K562 (cell line): ENCODE data around the gene SH3BP2. TPM values are rescaled to one million over a fixed set of nuclear protein-coding genes. Genes with fewer than 3 reads are reported as not detected.

Experiments used
- CXXC5 ChIP-seq: fragments of 250-450 bp; sonication (Bioruptor Pico); IDR thresholded peaks from 2 replicates; pipeline ENCODE4 v1.8.0; 2022; ENCODE audit warnings: inconsistent platforms, mild to moderate bottlenecking, moderate library complexity
- GTF2F1 ChIP-seq: IDR thresholded peaks from 2 replicates; pipeline ENCODE4 v1.6.1; 2011; ENCODE audit warnings: low read depth, low read length, improper control_type of control experiment
- HSF4 ChIP-seq: fragments of 250-450 bp; sonication (Bioruptor Pico); IDR thresholded peaks from 2 replicates; pipeline ENCODE4 v2.1.2; 2022; ENCODE audit warnings: mild to moderate bottlenecking, moderate library complexity, borderline replicate concordance
- IRF1 ChIP-seq: sonication (generic); formaldehyde crosslinking; IDR thresholded peaks from 2 replicates; pipeline ENCODE4 v1.8.0; 2022; ENCODE audit warnings: missing genetic modification reagents, mild to moderate bottlenecking, borderline replicate concordance
- KAT7 ChIP-seq: sonication (generic); formaldehyde crosslinking; IDR thresholded peaks from 2 replicates; pipeline ENCODE4 v1.8.0; 2022; ENCODE audit warnings: missing genetic modification reagents, mild to moderate bottlenecking, borderline replicate concordance
- KHSRP ChIP-seq: fragments of 450-650 bp; IDR thresholded peaks from 2 replicates; pipeline ENCODE4 v1.6.1; 2017
- LARP7 ChIP-seq: fragments of 450-650 bp; IDR thresholded peaks from 2 replicates; pipeline ENCODE4 v1.6.1; 2016
- MCM5 ChIP-seq: fragments of 450-650 bp; IDR thresholded peaks from 2 replicates; pipeline ENCODE4 v1.6.1; 2016; ENCODE audit warnings: low read depth
- NELFE ChIP-seq: IDR thresholded peaks from 2 replicates; pipeline ENCODE4 v1.6.1; 2011; ENCODE audit warnings: mild to moderate bottlenecking; ENCODE audit not compliant: insufficient read depth, insufficient read length
- NONO ChIP-seq, 2 experiments: fragments of 200-400 bp in 1 of 2; fragments of 450-650 bp in 1 of 2; formaldehyde crosslinking in 1 of 2; IDR thresholded peaks; 2 replicates each; pipeline ENCODE4 v1.6.1; 2017; ENCODE audit warnings: low read depth in 2 of 2, mild to moderate bottlenecking in 2 of 2, moderate library complexity in 2 of 2, low read length in 1 of 2
- NR2C2 ChIP-seq, 2 experiments: fragments of 200-800 bp in 1 of 2; sonication (Bioruptor generic) in 1 of 2; sonication (generic) in 1 of 2; formaldehyde crosslinking in 1 of 2; IDR thresholded peaks; 2 replicates each; pipeline versions ENCODE4 v1.6.1 to v1.8.0; 2016 to 2022; ENCODE audit warnings: mild to moderate bottlenecking in 1 of 2, missing compliant biosample characterization in 1 of 2, missing genetic modification characterization in 1 of 2, missing genetic modification reagents in 1 of 2
- NR4A1 ChIP-seq, 2 experiments: fragments of 250-450 bp in 1 of 2; fragments of 450-650 bp in 1 of 2; sonication (Bioruptor Pico) in 1 of 2; IDR thresholded peaks; 2 replicates each; pipeline versions ENCODE4 v1.4.0 to v1.6.1; 2016 to 2020; ENCODE audit warnings: mild to moderate bottlenecking in 2 of 2, missing compliant biosample characterization in 1 of 2, missing genetic modification characterization in 1 of 2, moderate library complexity in 1 of 2
- PHF20 ChIP-seq: fragments of 450-650 bp; IDR thresholded peaks from 2 replicates; pipeline ENCODE4 v1.6.1; 2018; ENCODE audit not compliant: partially characterized antibody
- PHF8 ChIP-seq: fragments of 200-600 bp; sonication (generic); IDR thresholded peaks from 2 replicates; pipeline ENCODE4 v1.6.1; 2012; ENCODE audit warnings: mixed run types, mild to moderate bottlenecking, inconsistent platforms, low read length, moderate library complexity, borderline replicate concordance
- RBM34 ChIP-seq: fragments of 200-400 bp; formaldehyde crosslinking; IDR thresholded peaks from 2 replicates; pipeline ENCODE4 v1.6.1; 2018; ENCODE audit warnings: low read length, borderline replicate concordance; ENCODE audit not compliant: insufficient read depth
- SIX5 ChIP-seq, 2 experiments: IDR thresholded peaks; 2 replicates each; pipeline ENCODE4 v1.6.1; 2011; ENCODE audit warnings: low read length in 2 of 2, borderline replicate concordance in 1 of 2, low read depth in 1 of 2, mild to moderate bottlenecking in 1 of 2, moderate library complexity in 1 of 2; ENCODE audit not compliant: insufficient read depth in 1 of 2
- TEAD1 ChIP-seq, 2 experiments: fragments of 450-650 bp in 1 of 2; sonication (generic) in 1 of 2; formaldehyde crosslinking; IDR thresholded peaks; 2 replicates each; pipeline versions ENCODE4 v1.4.0 to v1.8.0; 2020 to 2022; ENCODE audit warnings: mild to moderate bottlenecking in 2 of 2, missing genetic modification reagents in 1 of 2
- TFAP4 ChIP-seq: sonication (generic); formaldehyde crosslinking; IDR thresholded peaks from 2 replicates; pipeline ENCODE4 v1.8.0; 2022; ENCODE audit warnings: missing genetic modification reagents, mild to moderate bottlenecking, moderate library complexity, borderline replicate concordance
- TOE1 ChIP-seq, 2 experiments: fragments of 450-650 bp in 1 of 2; sonication (generic) in 1 of 2; formaldehyde crosslinking in 1 of 2; IDR thresholded peaks; 2 replicates each; pipeline versions ENCODE4 v1.7.1 to v1.8.0; 2016 to 2022; ENCODE audit warnings: borderline replicate concordance in 2 of 2, mild to moderate bottlenecking in 2 of 2, antibody characterized with exemption in 1 of 2, inconsistent platforms in 1 of 2, low read depth in 1 of 2, missing genetic modification reagents in 1 of 2, moderate library complexity in 1 of 2
- TSC22D4 ChIP-seq: fragments of 450-650 bp; IDR thresholded peaks from 2 replicates; pipeline ENCODE4 v1.6.1; 2016; ENCODE audit warnings: missing genetic modification characterization, missing biosample characterization, control low read depth
- ZBTB33 ChIP-seq: sonication (generic); formaldehyde crosslinking; IDR thresholded peaks from 2 replicates; pipeline ENCODE4 v1.8.1; 2023; ENCODE audit warnings: mild to moderate bottlenecking, missing genetic modification reagents
- polyA plus RNA-seq, 8 experiments: library from polyadenylated mRNA; depleted of rRNA in 4 of 8; stranded (reverse) in 5 of 8; unstranded in 3 of 8; fragments of >200 nt; fragmentation: Nextera tagmentation in 2 of 8; fragmentation: Illumina TruSeq in 1 of 8; extraction: Ambion mirVana in 2 of 8; extraction: Trizol in 1 of 8; gene quantifications; 2 replicates each; pipeline versions ENCODE4 v1.2.1 to v1.2.3, GENCODE V29; 2011 to 2014; ENCODE audit warnings: inconsistent platforms in 1 of 8, missing spikeins in 1 of 8
- total RNA-seq, 7 experiments: library from RNA; depleted of rRNA in 6 of 7; stranded (reverse); fragments of >200 nt in 6 of 7; fragmentation: Illumina TruSeq in 2 of 7; extraction: Trizol in 2 of 7; gene quantifications; 2 replicates each; pipeline versions ENCODE4 v1.2.1 to v1.2.3, GENCODE V29; 2011 to 2021; ENCODE audit warnings: low replicate concordance in 1 of 7

SH3BP2 gene
- total and polyA plus RNA-seq, 9 of the 15 experiments (the other 6 are each of a cell fraction or from before 2014, with no cell fraction given) = 0.34 to 16.0 (median 5.1) TPM

- no peak for TF ChIP-seq NR2C2 (CRISPR knock-in tag; IDR thresholded peaks at IDR 0.05)
- peak; percentile 66 for TF ChIP-seq NR2C2 (tag; IDR thresholded peaks at IDR 0.05)
- TF ChIP-seq NR4A1 (CRISPR knock-in tag; IDR thresholded peaks at IDR 0.05) = no peak
- TF ChIP-seq NR4A1 (tag; IDR thresholded peaks at IDR 0.05) = no peak
- no peak for TF ChIP-seq IRF1 (CRISPR knock-in tag)
- TF ChIP-seq TOE1 (IDR thresholded peaks at IDR 0.05; ENCODE audit: borderline replicate concordance) = no peak
- TF ChIP-seq TOE1 (CRISPR knock-in tag; IDR thresholded peaks at IDR 0.05; ENCODE audit: borderline replicate concordance, low read depth) = no peak
- no peak for TF ChIP-seq TSC22D4 (tag)
- TF ChIP-seq HSF4 (CRISPR knock-in tag) = no peak
- peak in 1 of 2 experiments; percentile 14; a peak in 1 of 4 replicates for TF ChIP-seq TEAD1 (CRISPR knock-in tag; IDR thresholded peaks at IDR 0.05)
- TF ChIP-seq RBM34 = no peak
- no peak for TF ChIP-seq PHF20
- no peak for TF ChIP-seq NELFE
- peak; percentile 54; the same call in 1 of the 2 replicates for TF ChIP-seq PHF8
- no peak for TF ChIP-seq LARP7
- no peak for TF ChIP-seq KHSRP
- no peak for TF ChIP-seq MCM5
- 0 out of 2 replicates have a peak, but pooled peaks have one; percentile 8 for TF ChIP-seq TFAP4 (CRISPR knock-in tag)
- TF ChIP-seq NONO (IDR thresholded peaks at IDR 0.05; ENCODE audit: low read depth in 2 of 2, low read length in 1 of 2) = no peak
- TF ChIP-seq SIX5 (IDR thresholded peaks at IDR 0.05; ENCODE audit: borderline replicate concordance in 1 of 2, insufficient read depth in 1 of 2, low read depth in 1 of 2, low read length in 2 of 2) = no peak
- TF ChIP-seq GTF2F1 = no peak
- TF ChIP-seq KAT7 (CRISPR knock-in tag) = no peak
- TF ChIP-seq CXXC5 (CRISPR knock-in tag) = peak; percentile 48
- 0 out of 2 replicates have a peak, but pooled peaks have one; percentile 6 for TF ChIP-seq ZBTB33 (CRISPR knock-in tag)
Observed at GRCh38 chr4:2843941-2844584, 51.2 kb downstream of the SH3BP2 start (continued).
